Measurements from ENCODE around the gene TNFSF15.

TNFSF15 gene

GRCh38 chr9:114790521-114790920 is 15.3 kb downstream of the TNFSF15 start:
- in situ Hi-C loops (cut with HindIII; ENCODE audit: low sequenced_read_pairs) = no loop called here

DNA sequence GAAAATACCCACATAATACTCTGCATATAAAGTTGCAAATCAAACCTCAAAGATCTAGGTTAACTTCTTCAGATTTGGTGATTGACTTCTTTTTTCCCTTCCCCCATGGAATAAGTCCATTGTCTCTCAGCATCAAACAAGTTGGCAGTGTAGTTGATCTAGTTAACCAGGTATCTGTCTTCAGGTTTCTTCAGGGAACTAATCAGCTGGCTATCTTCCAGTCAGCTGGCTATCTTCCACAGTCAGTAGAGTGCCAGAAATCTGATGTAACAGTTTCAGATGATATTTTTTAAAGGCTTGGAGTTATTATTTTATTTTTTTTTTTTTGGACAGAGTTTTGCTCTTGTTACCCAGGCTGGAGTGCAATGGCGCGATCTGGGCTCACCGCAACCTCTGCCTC is 16.8 kb downstream of the TNFSF15 start:
- in situ Hi-C loops (cut with HindIII; ENCODE audit: low sequenced_read_pairs) = no loop called here

- in situ Hi-C loops (cut with HindIII; ENCODE audit: low sequenced_read_pairs) = no loop called here
Measured at GRCh38 chr9:114787781-114788498, 17.9 kb downstream of the TNFSF15 start.

- in situ Hi-C loops (cut with HindIII; ENCODE audit: low sequenced_read_pairs) = no loop called here
Measured at GRCh38 chr9:114787214-114787613, 18.6 kb downstream of the TNFSF15 start.

GRCh38 chr9:114785866-114786650 is 19.8 kb downstream of the TNFSF15 start:
- in situ Hi-C loops (cut with HindIII; ENCODE audit: low sequenced_read_pairs) = no loop called here

DNA sequence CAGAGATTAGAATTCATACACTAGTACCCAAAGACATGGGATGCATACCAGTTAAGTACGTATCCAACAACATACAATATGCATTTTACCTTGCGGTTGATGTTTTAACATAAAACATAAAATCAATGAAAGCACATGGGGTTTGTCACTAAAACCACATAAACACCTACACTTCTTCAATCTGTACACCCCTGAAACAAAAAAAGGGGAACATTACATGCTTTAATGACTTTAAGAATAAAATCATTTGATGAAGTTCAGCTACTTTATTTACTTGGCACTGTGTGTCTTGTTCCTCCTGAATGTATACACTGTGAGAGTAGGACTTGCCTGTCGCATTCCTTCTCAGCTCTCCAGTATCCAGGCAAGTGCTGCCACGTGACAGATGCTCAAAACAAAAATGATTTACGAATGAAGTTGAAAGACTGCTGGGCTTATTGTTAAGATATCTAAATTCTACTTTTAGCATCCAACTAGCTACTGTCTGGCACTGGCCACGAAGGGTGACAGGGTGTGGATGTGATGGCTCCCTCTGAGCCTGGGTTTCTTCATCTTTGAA is 21.0 kb downstream of the TNFSF15 start:
- in situ Hi-C loops (cut with HindIII; ENCODE audit: low sequenced_read_pairs) = no loop called here

- in situ Hi-C loops (cut with HindIII; ENCODE audit: low sequenced_read_pairs) = no loop called here
Measured at GRCh38 chr9:114782586-114782985, 23.3 kb downstream of the TNFSF15 start.

DNA sequence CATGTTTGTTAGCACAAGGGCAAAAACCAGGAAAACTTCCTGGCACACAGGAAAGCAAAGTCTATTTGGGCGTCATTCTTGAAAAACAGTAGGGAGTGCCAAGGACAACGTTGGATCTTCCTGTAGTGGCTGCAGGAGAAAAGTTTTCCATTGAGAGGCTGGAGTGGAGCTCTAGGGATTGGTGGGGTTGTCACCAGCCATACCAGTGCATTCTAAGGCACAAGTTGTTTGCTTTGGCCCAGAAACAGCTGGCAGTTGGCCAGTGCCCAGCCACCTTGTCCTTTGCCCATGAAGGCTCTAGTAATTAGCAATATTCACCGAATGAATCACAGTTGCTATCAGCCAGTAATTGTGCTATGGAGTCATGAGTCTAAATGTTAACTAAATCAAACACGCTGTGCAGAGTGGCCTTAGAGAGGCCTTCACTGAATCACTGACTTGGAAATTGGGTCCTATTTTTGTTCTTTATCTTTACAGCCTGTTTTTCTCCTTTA is 26.4 kb downstream of the TNFSF15 start:
- in situ Hi-C loops (cut with HindIII; ENCODE audit: low sequenced_read_pairs) = no loop called here

DNA sequence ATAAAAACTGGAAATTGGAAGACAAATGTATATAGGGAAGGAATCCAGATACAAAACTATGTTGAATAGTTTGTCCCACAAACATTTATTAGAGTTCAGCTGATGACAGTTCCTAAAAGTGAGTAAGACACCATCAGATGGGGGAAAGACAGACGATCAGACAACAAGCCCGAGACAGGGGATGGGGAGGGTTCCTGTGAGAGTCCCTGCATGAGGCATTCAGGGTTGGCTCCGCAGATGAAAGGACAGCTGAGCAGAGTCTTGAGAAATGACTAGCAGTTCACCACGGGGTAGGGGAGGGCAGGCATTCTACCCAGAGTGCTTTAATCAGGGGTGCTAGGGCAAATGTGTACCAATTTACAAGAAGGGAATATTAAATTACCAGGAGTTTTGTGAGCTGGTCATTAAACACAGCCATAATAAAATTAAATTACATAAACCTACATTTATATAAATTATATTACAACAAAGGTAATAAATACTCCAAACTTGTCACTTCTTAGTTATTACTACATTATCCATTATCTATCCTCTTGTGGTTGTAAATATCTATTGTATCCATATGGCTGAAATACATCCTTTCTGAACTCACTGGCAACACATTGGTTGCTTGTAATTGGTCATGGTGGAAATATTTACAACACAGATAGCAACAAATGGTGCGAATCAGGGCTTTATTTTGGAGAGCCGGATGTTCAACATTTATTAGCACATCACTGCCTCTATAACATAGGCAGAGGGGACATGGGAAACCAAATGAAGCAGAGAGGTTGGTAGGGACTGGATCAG is 27.8 kb downstream of the TNFSF15 start:
- in situ Hi-C loops (cut with HindIII; ENCODE audit: low sequenced_read_pairs) = no loop called here

DNA sequence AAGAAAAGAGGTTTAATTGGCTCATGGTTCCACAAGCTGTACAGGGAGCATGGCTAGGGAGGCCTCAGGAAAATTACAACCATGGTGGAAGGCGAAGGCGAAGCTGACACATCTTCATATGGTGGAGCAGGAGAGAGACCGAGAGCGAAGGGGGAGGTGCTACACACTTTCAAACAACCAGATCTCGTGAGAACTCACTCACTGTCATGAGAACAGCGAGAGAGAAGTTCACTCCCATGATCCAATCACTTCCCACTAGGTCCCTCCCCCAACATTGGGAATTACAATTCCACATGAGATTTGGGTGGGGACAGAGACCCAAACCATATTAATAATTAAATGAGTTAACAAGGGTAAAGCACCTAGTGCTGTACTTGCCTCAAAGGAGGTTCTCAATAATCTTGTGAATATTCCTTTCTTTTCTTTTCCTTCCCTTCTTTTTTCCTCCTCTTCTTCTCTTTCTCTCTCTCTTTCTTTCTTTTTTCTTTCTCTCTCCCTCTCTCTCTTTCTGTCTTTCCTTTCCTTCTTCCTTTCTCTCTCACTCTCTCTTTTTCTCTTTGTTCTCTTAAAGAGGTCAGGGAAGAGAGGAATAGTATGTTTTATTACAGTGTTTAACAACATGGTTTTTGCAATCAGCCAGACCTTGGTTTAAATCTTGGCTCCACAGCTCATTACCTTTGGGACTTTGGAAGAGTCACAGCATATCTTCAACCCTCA is 29.0 kb downstream of the TNFSF15 start:
- in situ Hi-C loops (cut with HindIII; ENCODE audit: low sequenced_read_pairs) = no loop called here

GRCh38 chr9:114775981-114776380 is 29.9 kb downstream of the TNFSF15 start:
- in situ Hi-C loops (cut with HindIII; ENCODE audit: low sequenced_read_pairs) = no loop called here

DNA sequence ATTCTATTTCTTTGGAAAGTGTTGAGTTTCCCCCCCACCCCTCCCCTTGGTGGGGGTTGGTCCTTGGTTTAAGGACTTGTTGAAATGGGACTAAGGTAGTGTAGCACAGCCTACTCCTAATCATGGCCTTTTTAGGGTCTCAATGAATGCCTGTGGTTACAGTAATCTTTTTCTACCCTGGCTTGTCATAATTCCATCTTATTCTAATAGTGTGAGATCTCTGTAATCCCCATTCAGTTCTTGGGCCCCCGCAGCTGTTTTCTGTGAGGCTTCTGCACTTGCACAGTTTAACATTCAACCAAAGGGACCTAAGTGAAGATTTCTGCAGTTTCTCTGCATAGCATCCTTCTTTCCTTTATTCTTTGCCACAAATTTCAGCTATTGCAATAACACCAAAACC is 30.7 kb downstream of the TNFSF15 start:
- in situ Hi-C loops (cut with HindIII; ENCODE audit: low sequenced_read_pairs) = no loop called here

DNA sequence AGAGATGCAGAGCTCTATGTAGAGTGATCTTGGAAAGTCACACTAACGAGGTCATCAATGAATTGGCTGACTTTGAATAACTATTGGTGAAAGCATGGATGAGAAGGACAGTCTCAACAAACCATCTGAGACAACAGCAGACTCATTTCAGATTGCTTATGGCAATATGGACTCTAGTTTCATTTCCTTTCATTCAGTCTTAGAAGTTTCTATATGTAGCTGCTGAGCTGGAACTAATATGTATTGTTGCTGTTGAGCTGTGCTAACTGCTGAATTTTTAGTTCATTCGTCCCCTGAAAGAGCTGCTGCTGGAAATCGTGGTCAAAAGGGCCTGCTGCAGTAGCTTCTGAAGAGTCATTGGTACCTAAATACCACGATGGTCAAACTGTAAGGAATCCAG is 31.3 kb downstream of the TNFSF15 start:
- in situ Hi-C loops (cut with HindIII; ENCODE audit: low sequenced_read_pairs) = no loop called here

- in situ Hi-C loops (cut with HindIII; ENCODE audit: low sequenced_read_pairs) = no loop called here
Measured at GRCh38 chr9:114771889-114772288, 34.0 kb downstream of the TNFSF15 start.

GRCh38 chr9:114770991-114771390 is 34.8 kb downstream of the TNFSF15 start:
- in situ Hi-C loops (cut with HindIII; ENCODE audit: low sequenced_read_pairs) = no loop called here

DNA sequence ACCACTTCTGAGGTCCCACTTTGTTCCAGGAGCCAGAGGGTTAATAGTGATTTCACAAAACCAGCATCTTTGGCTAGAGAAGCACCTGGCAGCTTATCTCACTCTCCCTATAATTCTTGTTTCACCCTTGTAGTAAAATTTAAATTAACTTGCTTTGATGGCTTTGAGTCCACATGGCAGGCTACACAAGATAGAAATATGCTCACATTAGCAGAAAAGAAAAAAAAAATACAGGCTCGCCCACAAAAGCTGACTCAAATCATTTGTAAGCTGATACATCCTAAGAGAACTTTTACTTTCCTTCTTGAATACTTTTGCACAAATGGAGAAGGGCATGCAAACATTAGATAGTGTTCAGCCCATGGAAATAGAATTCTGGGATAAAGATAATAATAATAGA is 36.2 kb downstream of the TNFSF15 start:
- in situ Hi-C loops (cut with HindIII; ENCODE audit: low sequenced_read_pairs) = no loop called here

GRCh38 chr9:114763220-114763619 is 42.6 kb downstream of the TNFSF15 start:
- in situ Hi-C loops (cut with HindIII; ENCODE audit: low sequenced_read_pairs) = no loop called here

DNA sequence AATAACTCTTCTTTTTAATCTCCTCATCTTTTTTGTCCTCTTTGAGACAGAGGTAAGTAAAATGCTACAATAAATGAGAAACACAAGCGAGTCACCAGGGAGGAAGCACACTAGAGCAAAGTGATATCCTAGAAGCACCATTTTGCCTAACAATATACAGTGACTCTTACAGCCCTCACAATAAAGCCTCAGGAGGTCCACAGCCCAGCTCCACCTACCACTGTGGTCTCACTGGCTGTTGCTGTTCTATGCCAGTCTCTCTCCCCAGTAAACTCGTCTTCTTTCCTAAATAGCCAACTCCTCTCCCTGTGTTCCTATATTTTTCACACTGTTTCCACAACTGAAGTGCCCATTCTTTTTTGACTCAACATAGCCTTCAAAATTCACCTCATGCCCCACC is 44.3 kb downstream of the TNFSF15 start:
- in situ Hi-C loops (cut with HindIII; ENCODE audit: low sequenced_read_pairs) = no loop called here

GRCh38 chr9:114759512-114760341 is 46.1 kb downstream of the TNFSF15 start:
- in situ Hi-C loops (cut with HindIII; ENCODE audit: low sequenced_read_pairs) = loop anchor here (5.0 kb wide), 1 partner anchor 67 kb away; no protein-coding TSS in a partner anchor

Measured in endothelial cell of hepatic sinusoid (primary cell).